Endothelial cell of umbilical vein (primary cell): ENCODE results near the gene BRD1. TPM values are rescaled to one million over a fixed set of nuclear protein-coding genes. Genes with fewer than 3 reads are reported as not detected.

Source experiments
- BruUV-seq: library from RNA; stranded (reverse); fragments of 400-500 nt; replicated peaks from 2 replicates; lab custom pipeline; 2021; lab: Mats Ljungman, UMichigan
- CTCF ChIA-PET: fragments of 300-600, 350-600 bp; sonication (Branson Sonifier 250); formaldehyde crosslinking; loops from one replicate; lab custom pipeline; 2021; ENCODE audit warnings: antibody characterized with exemption, inconsistent platforms; lab: Charles Lee
- POLR2A ChIA-PET: fragments of 300-600, 350-600 bp; sonication (Branson Sonifier 250); formaldehyde crosslinking; loops from one replicate; lab custom pipeline; 2021; ENCODE audit warnings: antibody characterized with exemption, inconsistent platforms; lab: Charles Lee
- DNase-seq: peaks from one replicate; pipeline ENCODE4 v3.0.0-alpha.2; 2011; ENCODE audit warnings: low read depth, low spot score
- FAIRE-seq: peaks from 2 replicates; lab custom pipeline; 2011; peaks lifted over from hg19 to GRCh38; lab: Jason Lieb, UNC
- H2AFZ ChIP-seq: 2 replicates; pipeline ENCODE4 v1.6.0; 2012; ENCODE audit warnings: low read depth, low read length, control low read depth, inconsistent platforms
- H3K27ac ChIP-seq: 2 replicates; pipeline ENCODE4 v1.5.1; 2011; ENCODE audit warnings: low read depth, mild to moderate bottlenecking, control low read depth, low read length, moderate library complexity; ENCODE audit not compliant: insufficient read depth
- H3K27me3 ChIP-seq, 2 experiments: 2 replicates each; pipeline versions ENCODE4 v1.6.0 to v1.6.1; 2011; ENCODE audit warnings: low read length in 2 of 2, mixed read lengths in 1 of 2; ENCODE audit not compliant: control insufficient read depth in 2 of 2, insufficient read depth in 2 of 2
- H3K36me3 ChIP-seq, 2 experiments: 2 replicates in 1 of 2; 3 replicates in 1 of 2; pipeline ENCODE4 v1.5.1; 2011; ENCODE audit warnings: low read length in 2 of 2, mild to moderate bottlenecking in 1 of 2, moderate library complexity in 1 of 2; ENCODE audit not compliant: control insufficient read depth in 2 of 2, insufficient read depth in 2 of 2; ENCODE audit errors: extremely low read depth in 1 of 2
- H3K4me1 ChIP-seq: 3 replicates; pipeline ENCODE4 v1.5.1; 2011; ENCODE audit warnings: mild to moderate bottlenecking, low read length; ENCODE audit not compliant: control insufficient read depth, insufficient read depth; ENCODE audit errors: extremely low read depth
- H3K4me2 ChIP-seq: 2 replicates; pipeline ENCODE4 v1.6.1; 2011; ENCODE audit warnings: low read length, control low read depth, mixed read lengths; ENCODE audit not compliant: insufficient read depth
- H3K4me3 ChIP-seq, 3 experiments: fragments of 200-600 bp in 1 of 3; sonication (generic), shearing (Covaris generic) in 1 of 3; replicated peaks in 1 of 3; 2 replicates each; pipeline ENCODE4 v1.5.1; 2011 to 2016; ENCODE audit warnings: control low read depth in 3 of 3, low read length in 3 of 3, mild to moderate bottlenecking in 2 of 3, inconsistent platforms in 1 of 3, low read depth in 1 of 3, moderate library complexity in 1 of 3; ENCODE audit not compliant: insufficient read depth in 1 of 3
- H3K79me2 ChIP-seq: 2 replicates; pipeline ENCODE4 v1.6.0; 2012; ENCODE audit warnings: low read length, inconsistent platforms; ENCODE audit not compliant: control insufficient read depth, insufficient read depth
- H3K9ac ChIP-seq: replicated peaks from 2 replicates; pipeline ENCODE3; 2011; ENCODE audit warnings: low read length, control low read depth; ENCODE audit not compliant: insufficient read depth; ENCODE audit errors: extremely low read depth
- H3K9me1 ChIP-seq: replicated peaks from 3 replicates; pipeline ENCODE4 v1.6.0; 2011; ENCODE audit warnings: mild to moderate bottlenecking, low read length; ENCODE audit not compliant: control insufficient read depth, insufficient read depth; ENCODE audit errors: extremely low read depth
- H3K9me3 ChIP-seq: replicated peaks from 2 replicates; pipeline ENCODE4 v1.5.1; 2012; ENCODE audit warnings: low read length, inconsistent platforms; ENCODE audit not compliant: control insufficient read depth, insufficient read depth
- H4K20me1 ChIP-seq: replicated peaks from 2 replicates; pipeline ENCODE3; 2011; ENCODE audit warnings: mild to moderate bottlenecking, low read length; ENCODE audit not compliant: control insufficient read depth, insufficient read depth; ENCODE audit errors: extremely low read depth
- EZH2 ChIP-seq: IDR thresholded peaks from 2 replicates; pipeline ENCODE4 v1.6.1; 2012; ENCODE audit warnings: borderline replicate concordance, low read depth, mild to moderate bottlenecking, moderate library complexity, low read length, inconsistent platforms; ENCODE audit not compliant: severe bottlenecking
- FOS ChIP-seq: IDR thresholded peaks from 2 replicates; pipeline ENCODE4 v1.6.1; 2011; ENCODE audit warnings: mild to moderate bottlenecking, low read length, moderate library complexity, borderline replicate concordance; ENCODE audit not compliant: insufficient read depth
- GATA2 ChIP-seq: IDR thresholded peaks from 2 replicates; pipeline ENCODE4 v1.7.0; 2011; ENCODE audit warnings: low read depth, mild to moderate bottlenecking, moderate library complexity, mixed read lengths, low read length; ENCODE audit not compliant: insufficient read length, insufficient read depth
- JUN ChIP-seq: IDR thresholded peaks from 2 replicates; pipeline ENCODE4 v1.6.1; 2011; ENCODE audit warnings: borderline replicate concordance, low read depth; ENCODE audit not compliant: insufficient read length, insufficient read depth
- MYC ChIP-seq: IDR thresholded peaks from one replicate; pipeline ENCODE4 v1.6.1; 2011; ENCODE audit warnings: mild to moderate bottlenecking, low read depth, low read length
- POLR2A ChIP-seq: IDR thresholded peaks from 2 replicates; pipeline ENCODE4 v1.6.1; 2012; ENCODE audit warnings: low read depth, mild to moderate bottlenecking, control low read depth, low read length
- POLR2AphosphoS5 ChIP-seq: IDR thresholded peaks from 2 replicates; pipeline ENCODE4 v1.6.1; 2012; ENCODE audit warnings: low read depth, mild to moderate bottlenecking, control low read depth, low read length, moderate library complexity; ENCODE audit not compliant: insufficient read depth
- dilution Hi-C: fragments of 300-500 bp; cut with MboI; formaldehyde crosslinking; loops from one replicate; pipeline ENCODE4 v1.15.0; 2019; ENCODE audit warnings: low sequenced_read_pairs; ENCODE audit not compliant: extremely low pct_ligation_motif_present
- intact Hi-C: fragments of 100-400 bp; cut with micrococcal nuclease; formaldehyde crosslinking; loops from one replicate; pipeline ENCODE4 v1.10.0; 2022
- polyA plus RNA-seq, 4 experiments: library from polyadenylated mRNA; depleted of rRNA in 3 of 4; stranded (reverse) in 3 of 4; unstranded in 1 of 4; fragments of >200 nt; gene quantifications; 2 replicates each; pipeline versions ENCODE4 v1.2.1 to v1.2.3, GENCODE V29; 2011 to 2012; ENCODE audit warnings: missing spikeins in 1 of 4
- total RNA-seq: library from RNA; stranded (reverse); gene quantifications from 2 replicates; pipeline ENCODE4 v1.2.3, GENCODE V29; 2021
- TF ChIP-seq, protein P1 (sequence below): IDR thresholded peaks from 2 replicates; pipeline ENCODE4 v1.6.1; 2011; ENCODE audit not compliant: insufficient read depth, insufficient read length
- TF ChIP-seq, protein P2 (sequence below), 2 donors: IDR thresholded peaks; 1 replicate in 1 of 2; 2 replicates in 1 of 2; pipeline ENCODE4 v1.5.1; 2011; ENCODE audit warnings: low read length in 2 of 2, mild to moderate bottlenecking in 2 of 2, moderate library complexity in 2 of 2, control low read depth in 1 of 2, inconsistent platforms in 1 of 2, low read depth in 1 of 2; ENCODE audit not compliant: insufficient read depth in 1 of 2; ENCODE audit errors: extremely low read depth in 1 of 2

Gene BRD1
- total and polyA plus RNA-seq, 2 donors (not counting 3 experiments of a cell fraction or from before 2014, with no cell fraction given) = 8.1 to 41.1 TPM

DNA sequence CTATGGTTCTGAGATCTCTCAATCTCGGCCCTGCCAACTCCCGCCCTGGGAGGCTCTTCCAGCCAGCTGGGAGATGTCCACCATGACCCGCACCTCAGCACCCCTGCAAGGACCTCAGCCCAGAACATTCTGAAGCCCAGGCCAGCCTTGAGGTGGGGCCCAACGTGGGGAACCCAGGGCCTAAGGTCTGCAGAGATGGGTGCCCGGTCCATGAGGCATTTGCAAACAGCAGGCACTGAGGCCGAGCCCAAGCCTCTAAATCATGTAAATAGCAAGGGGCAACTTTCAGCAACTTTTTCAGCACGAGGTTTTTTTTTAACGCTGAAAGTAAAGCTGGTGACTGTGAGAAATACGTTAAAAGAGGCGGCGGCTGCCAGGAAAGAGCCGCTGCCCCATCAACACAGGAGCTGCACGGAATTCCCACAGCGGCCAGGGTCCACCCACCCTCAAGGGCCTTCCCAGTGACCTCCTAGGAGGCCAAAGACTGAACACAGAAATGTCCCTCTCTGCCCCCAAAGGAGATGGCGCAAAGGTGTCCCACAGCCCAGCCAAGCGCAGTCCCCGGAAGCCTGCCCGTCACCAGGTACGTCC is 46.9 kb downstream of the BRD1 start:
- Histone ChIP-seq H3K4me3 (no peak overlapping the region), H3K79me2 (peaks cover 61% of the 10 kb centered on the region), H3K4me2 (no peak overlapping the region), H4K20me1 (peaks cover 3% of the 10 kb centered on the region), H3K27me3 (no peaks in the 10 kb centered on the region), H3K36me3 (peaks cover 18 to 49% of the 10 kb centered on the region in 2 experiments), H3K9me1 (no peaks in the 10 kb centered on the region), H3K9me3 (no peaks in the 10 kb centered on the region), H3K9ac (no peak overlapping the region), H3K4me1 (no peaks in the 10 kb centered on the region), H3K27ac (no peak overlapping the region), H2AFZ (no peak overlapping the region)
- intact Hi-C loops (no loop called here), dilution Hi-C loops (no loop called here)
- TF ChIP-seq FOS = no peak
- TF ChIP-seq, protein P1, sequence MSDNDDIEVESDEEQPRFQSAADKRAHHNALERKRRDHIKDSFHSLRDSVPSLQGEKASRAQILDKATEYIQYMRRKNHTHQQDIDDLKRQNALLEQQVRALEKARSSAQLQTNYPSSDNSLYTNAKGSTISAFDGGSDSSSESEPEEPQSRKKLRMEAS = no peak
- TF ChIP-seq, protein P2, sequence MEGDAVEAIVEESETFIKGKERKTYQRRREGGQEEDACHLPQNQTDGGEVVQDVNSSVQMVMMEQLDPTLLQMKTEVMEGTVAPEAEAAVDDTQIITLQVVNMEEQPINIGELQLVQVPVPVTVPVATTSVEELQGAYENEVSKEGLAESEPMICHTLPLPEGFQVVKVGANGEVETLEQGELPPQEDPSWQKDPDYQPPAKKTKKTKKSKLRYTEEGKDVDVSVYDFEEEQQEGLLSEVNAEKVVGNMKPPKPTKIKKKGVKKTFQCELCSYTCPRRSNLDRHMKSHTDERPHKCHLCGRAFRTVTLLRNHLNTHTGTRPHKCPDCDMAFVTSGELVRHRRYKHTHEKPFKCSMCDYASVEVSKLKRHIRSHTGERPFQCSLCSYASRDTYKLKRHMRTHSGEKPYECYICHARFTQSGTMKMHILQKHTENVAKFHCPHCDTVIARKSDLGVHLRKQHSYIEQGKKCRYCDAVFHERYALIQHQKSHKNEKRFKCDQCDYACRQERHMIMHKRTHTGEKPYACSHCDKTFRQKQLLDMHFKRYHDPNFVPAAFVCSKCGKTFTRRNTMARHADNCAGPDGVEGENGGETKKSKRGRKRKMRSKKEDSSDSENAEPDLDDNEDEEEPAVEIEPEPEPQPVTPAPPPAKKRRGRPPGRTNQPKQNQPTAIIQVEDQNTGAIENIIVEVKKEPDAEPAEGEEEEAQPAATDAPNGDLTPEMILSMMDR (IDR thresholded peaks at IDR 0.05; ENCODE audit: extremely low read depth in 1 of 2, insufficient read depth in 1 of 2, low read depth in 1 of 2, low read length in 2 of 2) = no peak
- TF ChIP-seq MYC = no peak
- no peak for TF ChIP-seq POLR2A
- no peak for TF ChIP-seq POLR2AphosphoS5
- no peak for TF ChIP-seq JUN
- TF ChIP-seq EZH2 = no peak
- TF ChIP-seq GATA2 = no peak
- DNase-seq (no peak), FAIRE-seq (no peak)
- ChIA-PET POLR2A (no interaction called here), CTCF (no interaction called here)
- no TSS peak for BruUV-seq
